Adrenal gland (tissue), 5 donors: ENCODE results near the gene HOMER1.

ENCODE experiments used
- CTCF ChIP-seq, 6 experiments: fragments of 450-650 bp in 4 of 6; fragments of 200-600 bp in 2 of 6; sonication (generic) in 1 of 6; IDR thresholded peaks; 1 replicate in 5 of 6; 2 replicates in 1 of 6; pipeline versions ENCODE4 v1.5.1 to v1.8.0; 2016 to 2021; ENCODE audit warnings: antibody characterized with exemption in 6 of 6, mild to moderate bottlenecking in 2 of 6, moderate library complexity in 1 of 6
- POLR2A ChIP-seq, 2 donors: fragments of 450-650 bp; IDR thresholded peaks; one replicate each; pipeline ENCODE4 v1.6.1; 2017; ENCODE audit warnings: antibody characterized with exemption in 2 of 2, mild to moderate bottlenecking in 2 of 2, moderate library complexity in 1 of 2
- donor health status: DM: no; HTN: no; CAD: no.

- TF ChIP-seq POLR2A (IDR thresholded peaks at IDR 0.05) (no peak), CTCF (IDR thresholded peaks at IDR 0.05) (no peak)
Measured at GRCh38 chr5:79329453-79329852, 184.5 kb downstream of the HOMER1 start.
